IMR-90 (cell line): ENCODE data around the gene GTF3C1. TPM values are rescaled to one million over a fixed set of nuclear protein-coding genes. Genes with fewer than 3 reads are reported as not detected.

Experiments
- ATAC-seq: fragments of 200-7000 bp; cut with Tn5 transposase; 2 replicates; pipeline ENCODE4 v1.9.1; 2020; ENCODE audit warnings: low read depth, mild to moderate bottlenecking, moderate library complexity
- BruUV-seq: library from RNA; stranded (reverse); fragments of 400-500 nt; replicated peaks from 2 replicates; lab custom pipeline; 2021; lab: Mats Ljungman, UMichigan
- CTCF ChIA-PET: fragments of 300-600 bp; formaldehyde crosslinking; extraction: SDS; loops from one replicate; lab custom pipeline; 2021; ENCODE audit warnings: antibody characterized with exemption; lab: Yijun Ruan, JAX
- POLR2A ChIA-PET: fragments of 300-600 bp; sonication (Branson Sonifier 250); formaldehyde crosslinking; loops from one replicate; lab custom pipeline; 2022; ENCODE audit warnings: antibody characterized with exemption; ENCODE audit not compliant: unreplicated experiment; lab: Charles Lee
- DNase-seq: peaks from one replicate; pipeline ENCODE4 v3.0.0; 2013
- H2AFZ ChIP-seq: replicated peaks from 2 replicates; pipeline ENCODE3; 2013; ENCODE audit warnings: low read length, mild to moderate bottlenecking; ENCODE audit not compliant: poor library complexity
- H2AK5ac ChIP-seq: 2 replicates; pipeline ENCODE4 v1.6.1; 2013; ENCODE audit warnings: low read depth, low read length, inconsistent platforms
- H2AK9ac ChIP-seq: replicated peaks from 2 replicates; pipeline ENCODE3; 2013; ENCODE audit warnings: mild to moderate bottlenecking, low read depth, low read length, moderate library complexity; ENCODE audit not compliant: poor library complexity
- H2BK120ac ChIP-seq: 2 replicates; pipeline ENCODE4 v1.6.1; 2013; ENCODE audit warnings: low read depth, low read length, inconsistent platforms
- H2BK15ac ChIP-seq: 3 replicates; pipeline ENCODE4 v1.6.1; 2013; ENCODE audit warnings: low read depth, low read length, inconsistent platforms
- H2BK20ac ChIP-seq: 2 replicates; pipeline ENCODE4 v1.6.1; 2013; ENCODE audit warnings: low read depth, mild to moderate bottlenecking, inconsistent platforms, low read length, moderate library complexity
- H2BK5ac ChIP-seq: 2 replicates; pipeline ENCODE4 v1.6.1; 2013; ENCODE audit warnings: mild to moderate bottlenecking, low read depth, low read length, inconsistent platforms; ENCODE audit not compliant: poor library complexity, severe bottlenecking
- H3K14ac ChIP-seq: replicated peaks from 2 replicates; pipeline ENCODE4 v1.6.1; 2013; ENCODE audit warnings: low read depth, low read length, inconsistent platforms
- H3K18ac ChIP-seq: 2 replicates; pipeline ENCODE4 v1.6.1; 2013; ENCODE audit warnings: low read depth, low read length, control low read depth
- H3K23ac ChIP-seq: 2 replicates; pipeline ENCODE4 v1.6.1; 2013; ENCODE audit warnings: low read depth, low read length, inconsistent platforms
- H3K27ac ChIP-seq: 2 replicates; pipeline ENCODE4 v1.5.1; 2013; ENCODE audit warnings: mild to moderate bottlenecking, control low read depth, low read length; ENCODE audit not compliant: insufficient read depth
- H3K27me3 ChIP-seq: 2 replicates; pipeline ENCODE4 v1.6.1; 2013; ENCODE audit warnings: low read length; ENCODE audit not compliant: control insufficient read depth, insufficient read depth
- H3K36me3 ChIP-seq: 2 replicates; pipeline ENCODE4 v1.6.1; 2013; ENCODE audit warnings: low read length, mixed read lengths; ENCODE audit not compliant: control insufficient read depth, insufficient read depth
- H3K4ac ChIP-seq: 2 replicates; pipeline ENCODE4 v1.6.1; 2013; ENCODE audit warnings: low read depth, low read length, inconsistent platforms
- H3K4me1 ChIP-seq: 2 replicates; pipeline ENCODE4 v1.6.1; 2013; ENCODE audit warnings: low read length, mixed read lengths; ENCODE audit not compliant: control insufficient read depth, insufficient read depth
- H3K4me2 ChIP-seq: 2 replicates; pipeline ENCODE4 v1.6.1; 2013; ENCODE audit warnings: low read depth, mild to moderate bottlenecking, control low read depth, low read length, moderate library complexity
- H3K4me3 ChIP-seq: 2 replicates; pipeline ENCODE4 v1.5.1; 2013; ENCODE audit warnings: low read depth, mild to moderate bottlenecking, control low read depth, low read length, moderate library complexity; ENCODE audit not compliant: insufficient read depth
- H3K56ac ChIP-seq: 2 replicates; pipeline ENCODE4 v1.6.1; 2013; ENCODE audit warnings: low read length, inconsistent platforms; ENCODE audit not compliant: insufficient read depth; ENCODE audit errors: extremely low read depth
- H3K79me1 ChIP-seq, 2 experiments: 2 replicates each; pipeline ENCODE4 v1.6.1; 2013; ENCODE audit warnings: low read length in 2 of 2, inconsistent platforms in 1 of 2, low read depth in 1 of 2
- H3K9ac ChIP-seq: 2 replicates; pipeline ENCODE4 v1.6.1; 2013; ENCODE audit warnings: low read depth, low read length, control low read depth
- H3K9me1 ChIP-seq: 2 replicates; pipeline ENCODE4 v1.6.1; 2013; ENCODE audit warnings: low read length, inconsistent platforms; ENCODE audit not compliant: insufficient read depth
- H3K9me3 ChIP-seq: 2 replicates; pipeline ENCODE4 v1.6.1; 2013; ENCODE audit warnings: low read length; ENCODE audit not compliant: control insufficient read depth, insufficient read depth
- H4K20me1 ChIP-seq: 2 replicates; pipeline ENCODE4 v1.6.1; 2013; ENCODE audit warnings: low read length, inconsistent platforms; ENCODE audit not compliant: insufficient read depth
- H4K5ac ChIP-seq: 2 replicates; pipeline ENCODE4 v1.6.1; 2013; ENCODE audit warnings: mild to moderate bottlenecking, low read depth, low read length, control low read depth
- H4K8ac ChIP-seq, 2 experiments: 2 replicates each; pipeline ENCODE4 v1.6.1; 2013; ENCODE audit warnings: low read depth in 2 of 2, low read length in 2 of 2, control low read depth in 1 of 2, inconsistent platforms in 1 of 2
- H4K91ac ChIP-seq: 2 replicates; pipeline ENCODE4 v1.6.1; 2013; ENCODE audit warnings: low read depth, low read length, inconsistent platforms; ENCODE audit not compliant: insufficient read depth
- BHLHE40 ChIP-seq: fragments of 150-350 bp; IDR thresholded peaks from 2 replicates; pipeline ENCODE4 v1.6.1; 2016; ENCODE audit warnings: mild to moderate bottlenecking, low read depth, low read length
- CEBPB ChIP-seq: IDR thresholded peaks from 2 replicates; pipeline ENCODE4 v1.6.1; 2012; ENCODE audit warnings: low read depth, low read length, improper control_type of control experiment
- CHD1 ChIP-seq: IDR thresholded peaks from 2 replicates; pipeline ENCODE4 v1.6.1; 2012; ENCODE audit warnings: low read depth, low read length, improper control_type of control experiment
- CTCF ChIP-seq: conservative IDR thresholded peaks from 2 replicates; pipeline ENCODE4 v1.5.1; 2012; ENCODE audit warnings: mild to moderate bottlenecking, low read depth, low read length, improper control_type of control experiment
- ELK1 ChIP-seq: fragments of 150-350 bp; IDR thresholded peaks from 2 replicates; pipeline ENCODE4 v1.6.1; 2016; ENCODE audit warnings: low read depth, mild to moderate bottlenecking, low read length, moderate library complexity, borderline replicate concordance
- FOS ChIP-seq: fragments of 150-350 bp; IDR thresholded peaks from 2 replicates; pipeline ENCODE4 v1.6.1; 2016; ENCODE audit warnings: low read depth, low read length
- MAFK ChIP-seq: IDR thresholded peaks from 2 replicates; pipeline ENCODE4 v1.6.1; 2012; ENCODE audit warnings: low read depth, low read length, improper control_type of control experiment
- MAZ ChIP-seq: IDR thresholded peaks from 2 replicates; pipeline ENCODE4 v1.6.1; 2012; ENCODE audit warnings: low read depth, mild to moderate bottlenecking, low read length, improper control_type of control experiment, moderate library complexity, borderline replicate concordance
- MXI1 ChIP-seq: IDR thresholded peaks from 2 replicates; pipeline ENCODE4 v1.6.1; 2012; ENCODE audit warnings: low read depth, mild to moderate bottlenecking, low read length, moderate library complexity, borderline replicate concordance
- NFE2L2 ChIP-seq: fragments of 150-350 bp; IDR thresholded peaks from 2 replicates; pipeline ENCODE4 v1.6.1; 2016; ENCODE audit warnings: low read depth, mild to moderate bottlenecking, low read length
- POLR2A ChIP-seq: IDR thresholded peaks from 2 replicates; pipeline ENCODE4 v1.6.1; 2012; ENCODE audit warnings: mild to moderate bottlenecking, low read depth, low read length
- RAD21 ChIP-seq: IDR thresholded peaks from 2 replicates; pipeline ENCODE4 v1.6.1; 2012; ENCODE audit warnings: low read length, improper control_type of control experiment
- RCOR1 ChIP-seq: IDR thresholded peaks from 2 replicates; pipeline ENCODE4 v1.6.1; 2012; ENCODE audit warnings: mild to moderate bottlenecking, low read length, improper control_type of control experiment; ENCODE audit not compliant: insufficient replicate concordance
- RFX5 ChIP-seq: IDR thresholded peaks from 2 replicates; pipeline ENCODE4 v1.8.0; 2012; ENCODE audit warnings: low read depth, mild to moderate bottlenecking, low read length, moderate library complexity
- SMC3 ChIP-seq: fragments of 150-350 bp; IDR thresholded peaks from 2 replicates; pipeline ENCODE4 v1.6.1; 2016; ENCODE audit warnings: low read depth, mild to moderate bottlenecking, antibody characterized with exemption, low read length, moderate library complexity
- USF2 ChIP-seq: fragments of 150-350 bp; IDR thresholded peaks from 2 replicates; pipeline ENCODE4 v1.6.1; 2017; ENCODE audit warnings: mild to moderate bottlenecking, antibody characterized with exemption, low read length, low read depth
- WGBS, 2 experiments: methylation state at CpG; one replicate each; pipeline versions ENCODE4 v1.1.5 to v1.1.7; 2013; ENCODE audit warnings: missing lambda C conversion rate in 2 of 2; ENCODE audit not compliant: insufficient read length in 1 of 2; ENCODE audit errors: extremely low coverage in 2 of 2; 5-methylcytosine and 5-hydroxymethylcytosine counted together
- dilution Hi-C: fragments of 300-500 bp; cut with HindIII; formaldehyde crosslinking; loops from one replicate; pipeline ENCODE4 v1.14.3; 2018; ENCODE audit warnings: low sequenced_read_pairs; ENCODE audit not compliant: unreplicated experiment
- in situ Hi-C: fragments of 300-500 bp; cut with MboI; formaldehyde crosslinking; loops from 3 replicates; pipeline ENCODE4 v1.14.3; 2019; ENCODE audit warnings: low sequenced_read_pairs, inconsistent platforms, mixed read lengths
- intact Hi-C: fragments of 100-400 bp; cut with micrococcal nuclease; formaldehyde crosslinking; loops from 2 replicates; pipeline ENCODE4 v1.10.0; 2022
- polyA plus RNA-seq, 3 experiments: library from polyadenylated mRNA; depleted of rRNA; stranded (reverse); fragments of >200 nt; gene quantifications; 2 replicates each; pipeline ENCODE4 v1.2.3, GENCODE V29; 2012; ENCODE audit warnings: low replicate concordance in 1 of 3
- total RNA-seq: library from RNA; depleted of rRNA; stranded (reverse); fragments of >200 nt; gene quantifications from 2 replicates; pipeline ENCODE4 v1.2.3, GENCODE V29; 2012

GTF3C1 gene
- total and polyA plus RNA-seq, 2 of the 4 experiments (the other 2 are of a cell fraction), result 50.8 to 68.1 TPM

- WGBS, 2 experiments, result 100% methylated on average over 3 of the region's 8 CpGs; no CpG with 5 or more reads in 1 of the 2 experiments
- H3K9me3 ChIP-seq, result no peaks in the 10 kb centered on the region
- no peak overlapping the region for H2BK20ac ChIP-seq
- no peak overlapping the region for H3K14ac ChIP-seq
- BruUV-seq, result no TSS peak
- TF ChIP-seq ELK1 (no peak), USF2 (no peak), SMC3 (no peak), BHLHE40 (no peak), MAZ (no peak), MAFK (no peak), POLR2A (no peak), CEBPB (no peak), RCOR1 (no peak), CHD1 (no peak), RFX5 (no peak), RAD21 (no peak), NFE2L2 (no peak), CTCF (no peak), FOS (no peak), MXI1 (no peak)
- no peak overlapping the region for H2AK5ac ChIP-seq
- no peak overlapping the region for H3K56ac ChIP-seq
- H4K8ac ChIP-seq, result no peak overlapping the region
- H3K27ac ChIP-seq, result no peak overlapping the region
- no peak overlapping the region for H2BK5ac ChIP-seq
- peaks cover 4% of the 10 kb centered on the region; the same call in 1 of the 2 replicates for H4K20me1 ChIP-seq
- H3K23ac ChIP-seq, result no peak overlapping the region
- peaks cover 21 to 42% of the 10 kb centered on the region in 2 experiments for H3K79me1 ChIP-seq
- H3K4me3 ChIP-seq, result no peak overlapping the region
- H3K18ac ChIP-seq, result no peak overlapping the region
- dilution Hi-C loops, result no loop called here
- no peak overlapping the region for H2BK120ac ChIP-seq
- intact Hi-C loops, result no loop called here
- H2AFZ ChIP-seq, result no peak overlapping the region
- H3K9ac ChIP-seq, result no peak overlapping the region
- ChIA-PET POLR2A (no interaction called here), CTCF (no interaction called here)
- H4K91ac ChIP-seq, result no peak overlapping the region
- ATAC-seq (no peak), DNase-seq (no peak)
- no peak overlapping the region for H3K4me2 ChIP-seq
- H3K4ac ChIP-seq, result no peak overlapping the region
- no peaks in the 10 kb centered on the region for H3K27me3 ChIP-seq
- in situ Hi-C loops, result no loop called here
- 0 out of 2 replicates have a peak, but pooled peaks cover 1% of the 10 kb centered on the region for H3K36me3 ChIP-seq
- no peaks in the 10 kb centered on the region for H3K4me1 ChIP-seq
- peak overlapping the region; percentile 60 for H2AK9ac ChIP-seq
- no peak overlapping the region for H4K5ac ChIP-seq
- H3K9me1 ChIP-seq, result 0 out of 2 replicates have a peak, but pooled peaks cover 3% of the 10 kb centered on the region
- no peak overlapping the region for H2BK15ac ChIP-seq
Observed at GRCh38 chr16:27561216-27561615, 11.5 kb upstream of the GTF3C1 start.
